AG10803 (cell line): ENCODE measurements around the gene KLHL36.

Source experiments
- DNase-seq: peaks from one replicate; pipeline ENCODE4 v3.0.0; 2010; ENCODE audit warnings: low read depth
- H3K4me3 ChIP-seq: 2 replicates; pipeline ENCODE4 v1.5.1; 2011; ENCODE audit warnings: mild to moderate bottlenecking, low read length, control low read depth
- TF ChIP-seq, protein P1 (sequence below): conservative IDR thresholded peaks from 2 replicates; pipeline ENCODE4 v1.5.1; 2011; ENCODE audit warnings: mild to moderate bottlenecking, low read length, control low read depth, inconsistent platforms

KLHL36 gene

DNA sequence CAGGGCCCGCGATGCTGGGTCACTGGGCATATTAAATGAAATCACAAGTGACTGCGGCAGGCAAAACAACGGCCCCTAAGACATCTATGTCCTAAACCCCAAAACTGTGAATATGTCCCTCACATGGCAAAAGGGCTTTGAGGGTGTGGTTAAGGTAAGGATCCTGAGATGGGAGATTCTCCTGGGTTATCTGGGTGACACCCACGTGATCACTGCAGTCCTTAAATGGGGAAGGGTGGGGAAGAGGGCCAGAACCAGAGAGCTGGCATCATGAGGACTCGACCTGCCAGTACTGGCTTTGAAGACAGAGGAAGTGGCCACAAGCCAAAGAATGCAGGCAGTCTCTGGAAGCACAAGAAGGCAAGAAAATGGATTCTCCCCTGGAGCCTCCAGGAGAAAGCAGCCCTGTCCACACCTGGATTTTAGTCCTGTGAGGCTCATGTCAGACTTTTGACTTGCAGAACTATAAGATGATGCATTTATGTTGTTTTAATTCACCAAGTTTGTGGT, 42.9 kb upstream of the KLHL36 start:
- no peak overlapping the region for H3K4me3 ChIP-seq
- DNase-seq, result no peak

DNA sequence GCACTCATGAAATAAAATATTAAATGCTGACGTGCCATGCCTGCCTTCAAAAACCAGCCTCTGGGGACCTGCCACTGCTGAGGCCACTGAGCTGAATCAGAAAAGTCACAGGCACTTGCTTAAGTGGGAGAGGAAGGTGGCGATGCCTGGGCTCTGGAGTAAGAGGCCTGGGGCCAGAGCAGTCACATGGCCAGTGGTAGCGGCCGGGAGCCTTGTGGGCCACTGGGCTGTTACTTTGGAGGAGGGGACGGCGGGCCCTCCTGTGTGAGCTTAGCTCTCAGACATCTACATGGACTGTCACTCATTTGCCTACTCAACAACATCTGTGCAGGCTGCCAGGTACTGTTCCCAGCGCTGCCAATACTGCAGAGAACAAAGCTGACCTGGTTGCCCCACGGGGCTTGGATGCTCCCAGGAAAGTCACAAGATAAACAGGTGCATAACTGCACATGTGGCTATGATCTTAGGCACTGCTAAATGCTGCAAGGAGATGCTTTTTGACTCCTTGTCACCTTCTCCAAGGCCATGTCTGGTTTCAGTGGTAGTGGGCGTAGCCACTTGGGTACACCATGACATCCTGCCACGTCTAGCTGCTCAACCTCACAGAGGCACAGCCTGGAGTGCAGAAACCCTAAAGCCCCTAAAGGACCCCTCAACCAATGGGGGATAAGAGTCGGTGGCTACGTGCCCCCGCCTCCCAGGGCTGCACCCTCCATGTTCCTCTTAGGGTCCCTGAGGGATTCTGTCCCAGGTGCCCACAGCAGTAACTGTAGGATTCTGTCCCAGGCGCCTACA, 42.0 kb upstream of the KLHL36 start:
- TF ChIP-seq, protein P1, sequence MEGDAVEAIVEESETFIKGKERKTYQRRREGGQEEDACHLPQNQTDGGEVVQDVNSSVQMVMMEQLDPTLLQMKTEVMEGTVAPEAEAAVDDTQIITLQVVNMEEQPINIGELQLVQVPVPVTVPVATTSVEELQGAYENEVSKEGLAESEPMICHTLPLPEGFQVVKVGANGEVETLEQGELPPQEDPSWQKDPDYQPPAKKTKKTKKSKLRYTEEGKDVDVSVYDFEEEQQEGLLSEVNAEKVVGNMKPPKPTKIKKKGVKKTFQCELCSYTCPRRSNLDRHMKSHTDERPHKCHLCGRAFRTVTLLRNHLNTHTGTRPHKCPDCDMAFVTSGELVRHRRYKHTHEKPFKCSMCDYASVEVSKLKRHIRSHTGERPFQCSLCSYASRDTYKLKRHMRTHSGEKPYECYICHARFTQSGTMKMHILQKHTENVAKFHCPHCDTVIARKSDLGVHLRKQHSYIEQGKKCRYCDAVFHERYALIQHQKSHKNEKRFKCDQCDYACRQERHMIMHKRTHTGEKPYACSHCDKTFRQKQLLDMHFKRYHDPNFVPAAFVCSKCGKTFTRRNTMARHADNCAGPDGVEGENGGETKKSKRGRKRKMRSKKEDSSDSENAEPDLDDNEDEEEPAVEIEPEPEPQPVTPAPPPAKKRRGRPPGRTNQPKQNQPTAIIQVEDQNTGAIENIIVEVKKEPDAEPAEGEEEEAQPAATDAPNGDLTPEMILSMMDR, result no peak
- no peak overlapping the region for H3K4me3 ChIP-seq
- no peak for DNase-seq

More for the DNA sequence above, 42.9 kb upstream of the KLHL36 start:
- TF ChIP-seq, protein P1, result no peak

DNA sequence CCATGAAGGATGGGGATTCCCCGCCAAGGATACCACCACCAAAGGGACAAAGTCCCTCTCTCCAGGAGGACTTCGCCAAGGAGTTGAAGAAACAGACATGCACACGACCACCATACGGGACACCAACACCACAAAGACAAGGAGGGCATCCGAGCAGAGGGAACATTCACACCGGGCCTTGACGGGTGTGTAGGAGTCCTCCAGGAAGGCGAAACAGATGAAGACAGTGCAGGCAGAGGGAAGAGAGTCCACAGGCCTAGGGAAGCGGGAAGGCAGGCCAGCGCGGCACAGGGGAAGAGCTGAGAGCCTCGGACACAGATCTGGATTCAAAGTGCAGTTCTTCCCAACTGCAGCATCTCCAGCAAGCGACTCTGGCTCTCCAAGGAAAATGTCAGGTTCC, 41.2 kb upstream of the KLHL36 start:
- DNase-seq, result no peak
- TF ChIP-seq, protein P1, result no peak
- H3K4me3 ChIP-seq, result no peak overlapping the region

- no peak overlapping the region for H3K4me3 ChIP-seq
- TF ChIP-seq, protein P1, result no peak
- no peak for DNase-seq
These were observed 40.6 kb upstream of the KLHL36 start for GRCh38 chr16:84607694-84608093.

DNA sequence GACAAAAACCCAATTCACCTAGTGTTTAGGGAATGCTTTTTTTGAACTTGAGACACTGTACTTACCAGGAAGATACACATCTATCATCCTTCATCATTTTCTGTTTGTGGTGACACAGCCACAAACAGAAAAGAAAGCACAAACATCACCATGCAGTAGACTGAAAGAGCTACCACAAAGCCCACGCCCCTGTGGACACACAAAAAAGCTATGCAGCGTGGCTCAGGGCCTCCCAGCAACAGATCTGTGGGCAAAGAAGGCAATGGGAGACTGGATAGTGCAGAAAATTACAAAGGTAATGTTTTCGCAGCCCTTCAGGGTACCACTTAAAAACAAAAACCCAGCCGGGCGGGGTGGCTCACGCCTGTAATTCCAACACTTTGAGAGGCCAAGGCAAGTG, 40.0 kb upstream of the KLHL36 start:
- no peak overlapping the region for H3K4me3 ChIP-seq
- TF ChIP-seq, protein P1, result no peak
- DNase-seq, result no peak

DNA sequence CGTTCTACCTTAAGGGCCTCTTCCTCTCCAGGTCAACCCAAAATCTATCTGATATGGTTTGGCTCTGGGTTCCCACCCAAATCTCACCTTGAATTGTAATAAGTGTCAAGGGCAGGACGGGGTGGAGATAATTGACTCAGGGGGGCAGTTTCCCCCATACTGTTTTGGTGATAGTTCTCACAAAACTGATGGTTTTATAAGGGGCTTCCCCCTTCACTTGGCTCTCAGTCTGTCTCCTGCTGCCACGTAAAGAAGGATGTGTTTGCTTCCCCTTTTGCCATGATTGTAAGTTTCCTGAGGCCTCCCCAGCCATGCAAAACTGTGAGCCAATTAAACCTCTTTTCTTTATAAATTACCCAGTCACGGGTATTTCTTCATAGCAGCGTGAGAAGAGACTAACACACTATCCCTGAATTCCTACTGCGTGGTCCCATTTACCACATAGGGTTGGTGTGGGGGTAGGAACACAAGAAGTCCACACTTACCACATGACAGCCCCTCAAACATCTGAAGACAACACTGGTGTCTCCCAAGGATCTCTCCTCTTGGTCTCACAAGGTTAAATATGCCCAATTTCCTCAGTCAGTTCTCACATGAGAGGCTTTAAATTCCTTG, 38.6 kb upstream of the KLHL36 start:
- no peak for DNase-seq
- H3K4me3 ChIP-seq, result no peak overlapping the region
- TF ChIP-seq, protein P1, result no peak

GRCh38 chr16:84610376-84610775, 37.9 kb upstream of the KLHL36 start:
- no peak for DNase-seq
- no peak overlapping the region for H3K4me3 ChIP-seq
- TF ChIP-seq, protein P1, result no peak
